VCaP (cell line): ENCODE results near the gene FBXO9.

Source experiments
- H3K27ac ChIP-seq: fragments of 450-650 bp; 2 replicates; pipeline ENCODE4 v1.5.1; 2017
- TF ChIP-seq, protein P1 (sequence below): fragments of 450-650 bp; conservative IDR thresholded peaks from 2 replicates; pipeline ENCODE4 v1.5.1; 2017; ENCODE audit warnings: mild to moderate bottlenecking, moderate library complexity

The FBXO9 gene

DNA sequence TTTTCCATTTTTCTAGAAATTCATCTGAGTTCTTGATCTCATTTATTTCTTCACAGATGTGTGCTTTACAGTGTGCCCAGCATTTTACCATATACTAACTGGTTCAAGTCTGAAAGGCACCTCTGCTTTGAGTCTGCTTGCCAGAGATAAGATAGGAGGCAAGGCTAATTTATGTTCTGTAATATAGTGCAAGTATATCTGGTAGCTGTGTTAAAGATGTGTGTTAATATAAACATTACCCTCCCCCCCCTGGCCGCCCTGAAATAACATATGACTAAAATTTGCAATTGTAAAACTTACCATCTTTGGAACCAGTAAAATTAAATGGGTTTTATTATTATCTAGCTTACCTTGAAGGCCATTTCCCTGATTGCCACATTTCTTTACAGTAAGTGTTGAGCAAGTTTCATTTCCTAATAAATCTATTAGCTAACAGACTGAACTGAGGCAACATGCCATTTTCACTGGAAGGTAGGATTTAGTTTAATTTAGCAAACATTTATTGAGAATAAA is 2.7 kb downstream of the FBXO9 start:
- H3K27ac ChIP-seq = peak overlapping the region; percentile 22; the same call in 1 of the 2 replicates

GRCh38 chr6:53069427-53069826 is 4.2 kb downstream of the FBXO9 start:
- TF ChIP-seq, protein P1, sequence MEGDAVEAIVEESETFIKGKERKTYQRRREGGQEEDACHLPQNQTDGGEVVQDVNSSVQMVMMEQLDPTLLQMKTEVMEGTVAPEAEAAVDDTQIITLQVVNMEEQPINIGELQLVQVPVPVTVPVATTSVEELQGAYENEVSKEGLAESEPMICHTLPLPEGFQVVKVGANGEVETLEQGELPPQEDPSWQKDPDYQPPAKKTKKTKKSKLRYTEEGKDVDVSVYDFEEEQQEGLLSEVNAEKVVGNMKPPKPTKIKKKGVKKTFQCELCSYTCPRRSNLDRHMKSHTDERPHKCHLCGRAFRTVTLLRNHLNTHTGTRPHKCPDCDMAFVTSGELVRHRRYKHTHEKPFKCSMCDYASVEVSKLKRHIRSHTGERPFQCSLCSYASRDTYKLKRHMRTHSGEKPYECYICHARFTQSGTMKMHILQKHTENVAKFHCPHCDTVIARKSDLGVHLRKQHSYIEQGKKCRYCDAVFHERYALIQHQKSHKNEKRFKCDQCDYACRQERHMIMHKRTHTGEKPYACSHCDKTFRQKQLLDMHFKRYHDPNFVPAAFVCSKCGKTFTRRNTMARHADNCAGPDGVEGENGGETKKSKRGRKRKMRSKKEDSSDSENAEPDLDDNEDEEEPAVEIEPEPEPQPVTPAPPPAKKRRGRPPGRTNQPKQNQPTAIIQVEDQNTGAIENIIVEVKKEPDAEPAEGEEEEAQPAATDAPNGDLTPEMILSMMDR = no peak
- no peak overlapping the region for H3K27ac ChIP-seq

More for the DNA sequence above, 2.7 kb downstream of the FBXO9 start:
- TF ChIP-seq, protein P1 = no peak

DNA sequence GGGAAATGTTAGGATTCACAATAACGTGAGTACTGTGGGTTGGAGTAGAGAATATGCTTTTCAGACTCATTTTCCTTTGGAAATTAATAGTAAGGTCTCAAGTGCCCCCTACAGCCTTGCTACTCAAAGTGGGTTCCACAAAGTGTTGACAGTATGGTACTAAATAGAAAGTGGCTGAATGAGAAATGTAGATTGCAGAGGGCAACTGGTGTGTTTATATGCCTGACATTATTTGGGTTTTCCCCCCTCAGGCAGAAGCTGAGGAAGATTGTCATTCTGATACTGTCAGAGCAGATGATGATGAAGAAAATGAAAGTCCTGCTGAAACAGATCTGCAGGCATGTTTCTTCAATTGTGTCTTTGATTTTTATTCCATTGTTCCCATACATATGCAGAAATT is 5.6 kb downstream of the FBXO9 start:
- no peak overlapping the region for H3K27ac ChIP-seq
- TF ChIP-seq, protein P1 = no peak

- no peak overlapping the region for H3K27ac ChIP-seq
- TF ChIP-seq, protein P1 = no peak
These were observed 9.1 kb downstream of the FBXO9 start for GRCh38 chr6:53074347-53074746.

DNA sequence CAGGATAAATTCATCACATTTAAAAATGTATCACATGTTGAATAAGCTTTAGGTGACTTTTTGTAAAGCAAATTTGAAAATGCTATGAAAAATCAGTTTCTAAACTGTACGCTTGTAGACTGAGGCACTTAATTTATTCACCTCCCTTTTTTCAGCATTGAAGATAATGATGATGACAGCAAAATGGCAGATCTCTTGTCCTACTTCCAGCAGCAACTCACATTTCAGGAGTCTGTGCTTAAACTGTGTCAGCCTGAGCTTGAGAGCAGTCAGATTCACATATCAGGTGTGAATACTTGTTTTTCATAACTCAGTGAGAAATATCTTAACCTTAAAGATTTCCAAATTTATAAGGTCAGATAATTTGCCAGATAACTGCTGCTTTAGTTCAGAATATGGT is 15.6 kb downstream of the FBXO9 start:
- TF ChIP-seq, protein P1 = no peak
- no peak overlapping the region for H3K27ac ChIP-seq

GRCh38 chr6:53086302-53086701 is 21.1 kb downstream of the FBXO9 start:
- peak overlapping the region; percentile 74 for H3K27ac ChIP-seq
- TF ChIP-seq, protein P1 = no peak

DNA sequence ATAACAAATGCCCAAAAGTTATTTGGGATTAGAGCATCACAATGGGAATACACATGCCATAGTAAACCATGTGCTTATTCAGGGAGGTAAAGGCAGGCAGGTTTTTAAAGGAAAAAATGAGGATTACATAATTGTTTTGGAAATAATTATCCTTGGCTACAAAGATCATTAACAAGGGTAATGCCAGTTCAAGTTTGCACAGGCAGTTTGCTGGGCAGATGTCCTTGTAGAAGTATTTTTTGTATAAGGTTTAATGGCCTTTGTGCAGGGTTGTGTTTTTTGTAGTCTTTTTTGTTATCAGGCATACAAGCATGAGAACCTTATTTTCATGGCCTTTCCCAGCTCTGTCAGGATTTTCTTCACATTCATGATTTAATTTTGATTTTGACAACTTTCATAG is 24.7 kb downstream of the FBXO9 start:
- H3K27ac ChIP-seq = no peak overlapping the region
- TF ChIP-seq, protein P1 = no peak

- H3K27ac ChIP-seq = no peak overlapping the region
- TF ChIP-seq, protein P1 = no peak
These were observed 25.4 kb downstream of the FBXO9 start for GRCh38 chr6:53090576-53090975.
